Measurements from ENCODE around the gene NME3.

DNA sequence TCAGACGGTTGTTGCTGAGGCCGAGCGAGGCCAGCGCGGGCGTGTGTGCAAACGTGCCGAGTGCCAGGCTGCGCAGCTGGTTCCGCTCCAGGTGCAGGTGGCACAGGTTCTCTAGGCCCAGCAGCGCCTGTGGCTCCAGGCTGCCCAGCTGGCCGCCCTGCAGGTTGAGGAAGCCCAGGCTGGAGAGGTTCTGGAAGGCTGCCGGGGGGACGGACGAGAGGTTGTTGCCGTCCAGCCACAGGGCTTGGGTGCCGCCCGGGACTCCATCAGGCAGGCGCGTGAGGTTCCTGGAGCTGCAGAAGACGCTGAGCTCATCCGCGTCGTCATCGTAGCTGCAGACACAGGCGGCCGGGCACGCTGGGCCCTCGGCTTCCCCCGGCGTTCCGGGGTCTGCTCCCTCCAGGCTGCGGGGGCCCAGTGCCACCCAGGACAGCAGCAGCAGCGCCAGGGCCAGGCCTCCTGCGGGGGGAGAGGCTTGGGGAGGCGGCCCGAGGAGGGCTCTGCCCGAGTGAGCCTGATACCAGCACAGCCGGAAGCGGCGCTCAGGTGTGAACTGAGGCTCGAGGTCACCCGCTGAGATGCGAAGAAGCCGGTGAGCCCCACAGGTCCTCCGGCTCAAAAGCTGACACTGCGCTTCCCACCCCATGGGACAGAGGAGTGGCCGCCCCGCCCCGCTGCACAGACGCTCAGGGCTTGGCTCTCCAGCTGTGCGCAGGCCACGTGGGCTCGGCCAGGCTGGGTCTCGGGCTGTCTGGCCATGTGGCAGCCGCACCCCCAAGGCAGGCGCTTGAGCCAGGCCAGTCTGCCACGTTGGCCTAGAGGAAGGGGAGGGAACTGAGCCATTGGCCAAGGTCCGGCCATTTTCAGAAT lies 20.8 kb upstream of the NME3 start:
- TF ChIP-seq POLR2AphosphoS5 (IDR thresholded peaks at IDR 0.05) = no peak
- TF ChIP-seq, protein P1, sequence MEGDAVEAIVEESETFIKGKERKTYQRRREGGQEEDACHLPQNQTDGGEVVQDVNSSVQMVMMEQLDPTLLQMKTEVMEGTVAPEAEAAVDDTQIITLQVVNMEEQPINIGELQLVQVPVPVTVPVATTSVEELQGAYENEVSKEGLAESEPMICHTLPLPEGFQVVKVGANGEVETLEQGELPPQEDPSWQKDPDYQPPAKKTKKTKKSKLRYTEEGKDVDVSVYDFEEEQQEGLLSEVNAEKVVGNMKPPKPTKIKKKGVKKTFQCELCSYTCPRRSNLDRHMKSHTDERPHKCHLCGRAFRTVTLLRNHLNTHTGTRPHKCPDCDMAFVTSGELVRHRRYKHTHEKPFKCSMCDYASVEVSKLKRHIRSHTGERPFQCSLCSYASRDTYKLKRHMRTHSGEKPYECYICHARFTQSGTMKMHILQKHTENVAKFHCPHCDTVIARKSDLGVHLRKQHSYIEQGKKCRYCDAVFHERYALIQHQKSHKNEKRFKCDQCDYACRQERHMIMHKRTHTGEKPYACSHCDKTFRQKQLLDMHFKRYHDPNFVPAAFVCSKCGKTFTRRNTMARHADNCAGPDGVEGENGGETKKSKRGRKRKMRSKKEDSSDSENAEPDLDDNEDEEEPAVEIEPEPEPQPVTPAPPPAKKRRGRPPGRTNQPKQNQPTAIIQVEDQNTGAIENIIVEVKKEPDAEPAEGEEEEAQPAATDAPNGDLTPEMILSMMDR (IDR thresholded peaks at IDR 0.05) = no peak
